MM.1S (cell line): ENCODE data around the gene BCL6.

ENCODE experiments used
- CTCF ChIP-seq: fragments of 300-600 bp; sonication (generic); IDR thresholded peaks from 2 replicates; pipeline ENCODE4 v1.5.1; 2016; ENCODE audit warnings: antibody characterized with exemption, low read length, mixed read lengths
- EZH2 ChIP-seq: fragments of 300-600 bp; sonication (generic); optimal IDR thresholded peaks from 2 replicates; pipeline ENCODE3; 2017; ENCODE audit warnings: low read depth, mild to moderate bottlenecking, antibody characterized with exemption, low read length, mixed read lengths
- EZH2phosphoT487 ChIP-seq: fragments of 300-600 bp; sonication (generic); IDR thresholded peaks from 2 replicates; pipeline ENCODE4 v1.6.1; 2018; ENCODE audit warnings: antibody characterized with exemption, low read length

- TF ChIP-seq CTCF, result no peak
- TF ChIP-seq EZH2phosphoT487, result no peak
- TF ChIP-seq EZH2, result no peak
Measured at GRCh38 chr3:187793618-187794017, 48.4 kb upstream of the BCL6 start.
